K562 (cell line): ENCODE results near the gene SMC6. TPM values are rescaled to one million over a fixed set of nuclear protein-coding genes. Genes with fewer than 3 reads are reported as not detected.
A peak's percentile ranks its signal among the peaks of the same experiment; 100 is the strongest.

Experiments used
- ATAC-seq: fragments of 200-7000 bp; cut with Tn5 transposase; 3 replicates; pipeline ENCODE4 v1.9.1; 2020; ENCODE audit warnings: moderate library complexity
- BruUV-seq: library from RNA; stranded (reverse); fragments of 400-500 nt; replicated peaks from 2 replicates; lab custom pipeline; 2021; lab: Mats Ljungman, UMichigan
- CTCF ChIA-PET: fragments of 300-600 bp; formaldehyde crosslinking; extraction: SDS; loops from one replicate; lab custom pipeline; 2021; ENCODE audit warnings: low intra/inter-chr PET ratio; lab: Yijun Ruan, JAX
- POLR2A ChIA-PET: fragments of 300-600, 350-650 bp; sonication (Branson Sonifier 250); formaldehyde crosslinking; extraction: SDS; loops from one replicate; lab custom pipeline; 2021; ENCODE audit warnings: antibody characterized with exemption, inconsistent platforms; lab: Yijun Ruan, JAX
- DNase-seq, 4 experiments: peaks; one replicate each; pipeline versions ENCODE4 v3.0.0 to v3.0.0-alpha.2; 2011 to 2018; ENCODE audit warnings: low spot score in 3 of 4, mixed read lengths in 3 of 4; ENCODE audit errors: extremely low read depth in 1 of 4
- FAIRE-seq: peaks from 2 replicates; lab custom pipeline; 2011; peaks lifted over from hg19 to GRCh38; lab: Jason Lieb, UNC
- H2AFZ ChIP-seq: 2 replicates; pipeline ENCODE4 v1.6.0; 2011; ENCODE audit warnings: low read depth, low read length, control low read depth, inconsistent platforms
- H3K27ac ChIP-seq: fragments of 200-600 bp; 3 replicates; pipeline ENCODE4 v1.8.0; 2011; ENCODE audit warnings: low read depth, mild to moderate bottlenecking, control low read depth, inconsistent platforms, low read length, moderate library complexity, mixed read lengths; ENCODE audit errors: extremely low read depth
- H3K27me3 ChIP-seq, 2 experiments: fragments of 300-600 bp in 1 of 2; 2 replicates in 1 of 2; 3 replicates in 1 of 2; pipeline versions ENCODE4 v1.6.0 to v1.8.0; 2011; ENCODE audit warnings: inconsistent platforms in 2 of 2, low read length in 2 of 2, mild to moderate bottlenecking in 1 of 2, mixed read lengths in 1 of 2, moderate library complexity in 1 of 2; ENCODE audit not compliant: control insufficient read depth in 2 of 2, insufficient read depth in 2 of 2
- H3K36me3 ChIP-seq: fragments of 300-600 bp; 3 replicates; pipeline ENCODE4 v1.8.0; 2011; ENCODE audit warnings: mild to moderate bottlenecking, low read length, inconsistent platforms; ENCODE audit not compliant: control insufficient read depth, insufficient read depth
- H3K4me1 ChIP-seq, 2 experiments: fragments of 200-600 bp in 1 of 2; replicated peaks in 1 of 2; 2 replicates in 1 of 2; 3 replicates in 1 of 2; pipeline versions ENCODE4 v1.5.1 to v1.8.0; 2011; ENCODE audit warnings: inconsistent platforms in 2 of 2, low read length in 2 of 2, mild to moderate bottlenecking in 1 of 2, mixed read lengths in 1 of 2, moderate library complexity in 1 of 2; ENCODE audit not compliant: control insufficient read depth in 2 of 2, insufficient read depth in 2 of 2
- H3K4me2 ChIP-seq: 2 replicates; pipeline ENCODE4 v1.6.1; 2011; ENCODE audit warnings: low read length, control low read depth, inconsistent platforms, mixed read lengths; ENCODE audit not compliant: insufficient read depth
- H3K4me3 ChIP-seq: fragments of 200-600 bp; sonication (generic), shearing (Covaris generic); 2 replicates; pipeline ENCODE4 v1.5.1; 2016; ENCODE audit warnings: control low read depth, inconsistent platforms
- H3K79me2 ChIP-seq: fragments of 200-600 bp; 3 replicates; pipeline ENCODE4 v1.8.0; 2011; ENCODE audit warnings: low read length, inconsistent platforms; ENCODE audit not compliant: control insufficient read depth, insufficient read depth
- H3K9ac ChIP-seq, 2 experiments: 2 replicates each; pipeline versions ENCODE4 v1.6.0 to v1.6.1; 2011; ENCODE audit warnings: low read depth in 2 of 2, low read length in 2 of 2, control low read depth in 1 of 2, inconsistent platforms in 1 of 2, mild to moderate bottlenecking in 1 of 2, mixed read lengths in 1 of 2; ENCODE audit not compliant: insufficient read depth in 1 of 2
- H3K9me1 ChIP-seq: one replicate; pipeline ENCODE4 v1.6.0; 2011; ENCODE audit warnings: inconsistent platforms, mild to moderate bottlenecking, low read length, moderate library complexity; ENCODE audit not compliant: control insufficient read depth, insufficient read depth
- H3K9me3 ChIP-seq: replicated peaks from 2 replicates; pipeline ENCODE4 v1.5.1; 2011; ENCODE audit warnings: low read depth, low read length, inconsistent platforms; ENCODE audit not compliant: control insufficient read depth, insufficient read depth
- H4K20me1 ChIP-seq: replicated peaks from 2 replicates; pipeline ENCODE4 v1.6.1; 2011; ENCODE audit warnings: low read length, inconsistent platforms, mixed read lengths; ENCODE audit not compliant: control insufficient read depth, insufficient read depth
- GATAD2A ChIP-seq: fragments of 450-650 bp; IDR thresholded peaks from 2 replicates; pipeline ENCODE4 v1.6.1; 2017
- HNRNPK ChIP-seq: fragments of 200-400 bp; formaldehyde crosslinking; IDR thresholded peaks from one replicate; pipeline ENCODE4 v1.6.1; 2018; ENCODE audit warnings: mild to moderate bottlenecking, low read depth, low read length; ENCODE audit not compliant: poor library complexity, severe bottlenecking
- MTA3 ChIP-seq: fragments of 450-650 bp; formaldehyde crosslinking; IDR thresholded peaks from 2 replicates; pipeline ENCODE4 v1.6.1; 2017; ENCODE audit warnings: mild to moderate bottlenecking, borderline replicate concordance
- ZC3H4 ChIP-seq: sonication (generic); formaldehyde crosslinking; IDR thresholded peaks from 2 replicates; pipeline ENCODE4 v1.9.0; 2021; ENCODE audit warnings: missing genetic modification reagents, borderline replicate concordance
- WGBS: fragments of 100-300 bp; shearing (Covaris generic); methylation state at CpG from one replicate; pipeline ENCODE4 v1.1.6; 2016; ENCODE audit warnings: low coverage, mixed read lengths; ENCODE audit not compliant: insufficient coverage; ENCODE audit errors: missing lambda C conversion rate; 5-methylcytosine and 5-hydroxymethylcytosine counted together
- in situ Hi-C: fragments of 300-500 bp; cut with MboI; formaldehyde crosslinking; loops from 4 replicates; pipeline ENCODE4 v1.15.0; 2018; ENCODE audit warnings: inconsistent platforms, mixed read lengths
- intact Hi-C: fragments of 100-400 bp; cut with micrococcal nuclease; formaldehyde crosslinking; loops from 2 replicates; pipeline ENCODE4 v1.14.2; 2022
- polyA plus RNA-seq, 8 experiments: library from polyadenylated mRNA; depleted of rRNA in 4 of 8; stranded (reverse) in 5 of 8; unstranded in 3 of 8; fragments of >200 nt; fragmentation: Nextera tagmentation in 2 of 8; fragmentation: Illumina TruSeq in 1 of 8; extraction: Ambion mirVana in 2 of 8; extraction: Trizol in 1 of 8; gene quantifications; 2 replicates each; pipeline versions ENCODE4 v1.2.1 to v1.2.3, GENCODE V29; 2011 to 2014; ENCODE audit warnings: inconsistent platforms in 1 of 8, missing spikeins in 1 of 8
- total RNA-seq, 7 experiments: library from RNA; depleted of rRNA in 6 of 7; stranded (reverse); fragments of >200 nt in 6 of 7; fragmentation: Illumina TruSeq in 2 of 7; extraction: Trizol in 2 of 7; gene quantifications; 2 replicates each; pipeline versions ENCODE4 v1.2.1 to v1.2.3, GENCODE V29; 2011 to 2021; ENCODE audit warnings: low replicate concordance in 1 of 7
- TF ChIP-seq, protein P1 (sequence below): fragments of 450-650 bp; IDR thresholded peaks from 2 replicates; pipeline ENCODE4 v1.6.1; 2018; ENCODE audit not compliant: partially characterized antibody

Gene SMC6
- total and polyA plus RNA-seq, 9 of the 15 experiments (the other 6 are each of a cell fraction or from before 2014, with no cell fraction given) = 14.2 to 75.9 (median 47.7) TPM

- TF ChIP-seq GATAD2A = no peak
Measured at GRCh38 chr2:17800693-17801458, 47.3 kb upstream of the SMC6 start (continued).

GRCh38 chr2:17800219-17800618 is 46.6 kb upstream of the SMC6 start:
- Histone ChIP-seq H3K36me3 (no peaks in the 10 kb centered on the region), H3K79me2 (no peaks in the 10 kb centered on the region), H3K4me1 (no peaks in the 10 kb centered on the region), H3K27me3 (peaks cover 9 to 19% of the 10 kb centered on the region in 2 experiments; a peak in 4 of 5 replicates), H2AFZ (no peak overlapping the region), H4K20me1 (no peaks in the 10 kb centered on the region), H3K27ac (no peak overlapping the region), H3K9me3 (no peaks in the 10 kb centered on the region), H3K4me2 (no peak overlapping the region), H3K9me1 (no peaks in the 10 kb centered on the region), H3K9ac (no peak overlapping the region), H3K4me3 (no peak overlapping the region)
- 2% methylated on average over 5 of the region's 5 CpGs for WGBS
- DNase-seq (no peak), ATAC-seq (no peak), FAIRE-seq (no peak)
- ChIA-PET POLR2A (interaction anchor here (1.1 kb wide), 1 partner anchor 22 kb away, joined by 3 read pairs; no protein-coding TSS in a partner anchor), CTCF (no interaction called here)
- in situ Hi-C loops = no loop called here
- intact Hi-C loops = no loop called here
- no TSS peak for BruUV-seq
- TF ChIP-seq HNRNPK (no peak), ZC3H4 (CRISPR knock-in tag) (no peak), MTA3 (no peak)
- TF ChIP-seq, protein P1, sequence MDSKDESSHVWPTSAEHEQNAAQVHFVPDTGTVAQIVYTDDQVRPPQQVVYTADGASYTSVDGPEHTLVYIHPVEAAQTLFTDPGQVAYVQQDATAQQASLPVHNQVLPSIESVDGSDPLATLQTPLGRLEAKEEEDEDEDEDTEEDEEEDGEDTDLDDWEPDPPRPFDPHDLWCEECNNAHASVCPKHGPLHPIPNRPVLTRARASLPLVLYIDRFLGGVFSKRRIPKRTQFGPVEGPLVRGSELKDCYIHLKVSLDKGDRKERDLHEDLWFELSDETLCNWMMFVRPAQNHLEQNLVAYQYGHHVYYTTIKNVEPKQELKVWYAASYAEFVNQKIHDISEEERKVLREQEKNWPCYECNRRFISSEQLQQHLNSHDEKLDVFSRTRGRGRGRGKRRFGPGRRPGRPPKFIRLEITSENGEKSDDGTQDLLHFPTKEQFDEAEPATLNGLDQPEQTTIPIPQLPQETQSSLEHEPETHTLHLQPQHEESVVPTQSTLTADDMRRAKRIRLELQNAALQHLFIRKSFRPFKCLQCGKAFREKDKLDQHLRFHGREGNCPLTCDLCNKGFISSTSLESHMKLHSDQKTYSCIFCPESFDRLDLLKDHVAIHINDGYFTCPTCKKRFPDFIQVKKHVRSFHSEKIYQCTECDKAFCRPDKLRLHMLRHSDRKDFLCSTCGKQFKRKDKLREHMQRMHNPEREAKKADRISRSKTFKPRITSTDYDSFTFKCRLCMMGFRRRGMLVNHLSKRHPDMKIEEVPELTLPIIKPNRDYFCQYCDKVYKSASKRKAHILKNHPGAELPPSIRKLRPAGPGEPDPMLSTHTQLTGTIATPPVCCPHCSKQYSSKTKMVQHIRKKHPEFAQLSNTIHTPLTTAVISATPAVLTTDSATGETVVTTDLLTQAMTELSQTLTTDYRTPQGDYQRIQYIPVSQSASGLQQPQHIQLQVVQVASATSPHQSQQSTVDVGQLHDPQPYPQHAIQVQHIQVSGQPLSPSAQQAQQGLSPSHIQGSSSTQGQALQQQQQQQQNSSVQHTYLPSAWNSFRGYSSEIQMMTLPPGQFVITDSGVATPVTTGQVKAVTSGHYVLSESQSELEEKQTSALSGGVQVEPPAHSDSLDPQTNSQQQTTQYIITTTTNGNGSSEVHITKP = peak; percentile 49
